Mesodermal cell (in vitro differentiated cells): ENCODE measurements around the gene CTIF.

Source experiments
- H3K27ac ChIP-seq: 2 replicates; pipeline ENCODE4 v1.7.0; 2013; ENCODE audit warnings: mild to moderate bottlenecking, low read depth, low read length, moderate library complexity; ENCODE audit not compliant: severe bottlenecking
- H3K36me3 ChIP-seq: 2 replicates; pipeline ENCODE4 v1.7.1; 2013; ENCODE audit warnings: mild to moderate bottlenecking, low read length, moderate library complexity; ENCODE audit not compliant: control insufficient read depth, insufficient read depth
- H3K4me1 ChIP-seq: one replicate; pipeline ENCODE4 v1.7.1; 2013; ENCODE audit warnings: mild to moderate bottlenecking, low read length; ENCODE audit not compliant: insufficient read depth, control insufficient read depth, poor library complexity, severe bottlenecking
- H3K4me3 ChIP-seq: 2 replicates; pipeline ENCODE4 v1.7.0; 2013; ENCODE audit warnings: low read length, control low read depth, mild to moderate bottlenecking; ENCODE audit not compliant: insufficient read depth, poor library complexity, severe bottlenecking; ENCODE audit errors: extremely low read depth
- H3K9me3 ChIP-seq: 2 replicates; pipeline ENCODE4 v1.7.1; 2013; ENCODE audit warnings: mild to moderate bottlenecking, low read length, moderate library complexity; ENCODE audit not compliant: control insufficient read depth
- WGBS, 2 experiments: methylation state at CpG; one replicate each; pipeline ENCODE4 v1.1.5; 2013; ENCODE audit warnings: missing lambda C conversion rate in 2 of 2; ENCODE audit not compliant: insufficient coverage in 2 of 2; 5-methylcytosine and 5-hydroxymethylcytosine counted together

Gene CTIF

DNA sequence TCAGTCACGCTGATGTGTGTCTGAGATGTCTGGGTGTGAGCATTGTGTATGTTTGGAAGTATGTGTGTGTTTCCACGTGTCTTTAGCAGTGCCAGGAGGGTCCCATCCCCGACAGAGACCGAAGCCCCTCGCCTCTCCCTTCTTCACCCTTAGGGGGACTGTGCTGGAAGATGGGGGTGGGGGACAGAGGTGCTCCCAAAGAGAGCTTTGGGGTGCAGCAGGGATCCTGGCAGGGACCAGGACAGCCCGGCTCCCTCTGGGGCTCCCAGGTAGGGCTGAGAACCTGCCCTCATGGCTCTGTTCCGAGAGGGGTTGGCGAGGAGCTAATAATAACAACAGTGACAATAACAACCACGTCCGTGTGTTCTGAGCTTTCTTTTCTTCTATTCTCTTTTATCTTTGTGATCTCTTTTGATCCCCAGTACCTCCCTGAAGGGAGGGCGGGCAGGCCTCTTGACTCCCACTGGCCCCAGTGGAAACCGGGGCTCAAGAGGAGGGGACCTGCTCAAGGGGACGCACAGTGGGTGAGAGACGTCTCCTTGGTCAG lies 354.3 kb downstream of the CTIF start:
- WGBS, 2 experiments = 75 to 85% methylated on average over 9 of the region's 14 CpGs
- H3K36me3 ChIP-seq = no peaks in the 10 kb centered on the region
- no peak overlapping the region for H3K27ac ChIP-seq
- H3K4me1 ChIP-seq = peaks cover 2% of the 10 kb centered on the region
- no peaks in the 10 kb centered on the region for H3K9me3 ChIP-seq
- H3K4me3 ChIP-seq = no peak overlapping the region

DNA sequence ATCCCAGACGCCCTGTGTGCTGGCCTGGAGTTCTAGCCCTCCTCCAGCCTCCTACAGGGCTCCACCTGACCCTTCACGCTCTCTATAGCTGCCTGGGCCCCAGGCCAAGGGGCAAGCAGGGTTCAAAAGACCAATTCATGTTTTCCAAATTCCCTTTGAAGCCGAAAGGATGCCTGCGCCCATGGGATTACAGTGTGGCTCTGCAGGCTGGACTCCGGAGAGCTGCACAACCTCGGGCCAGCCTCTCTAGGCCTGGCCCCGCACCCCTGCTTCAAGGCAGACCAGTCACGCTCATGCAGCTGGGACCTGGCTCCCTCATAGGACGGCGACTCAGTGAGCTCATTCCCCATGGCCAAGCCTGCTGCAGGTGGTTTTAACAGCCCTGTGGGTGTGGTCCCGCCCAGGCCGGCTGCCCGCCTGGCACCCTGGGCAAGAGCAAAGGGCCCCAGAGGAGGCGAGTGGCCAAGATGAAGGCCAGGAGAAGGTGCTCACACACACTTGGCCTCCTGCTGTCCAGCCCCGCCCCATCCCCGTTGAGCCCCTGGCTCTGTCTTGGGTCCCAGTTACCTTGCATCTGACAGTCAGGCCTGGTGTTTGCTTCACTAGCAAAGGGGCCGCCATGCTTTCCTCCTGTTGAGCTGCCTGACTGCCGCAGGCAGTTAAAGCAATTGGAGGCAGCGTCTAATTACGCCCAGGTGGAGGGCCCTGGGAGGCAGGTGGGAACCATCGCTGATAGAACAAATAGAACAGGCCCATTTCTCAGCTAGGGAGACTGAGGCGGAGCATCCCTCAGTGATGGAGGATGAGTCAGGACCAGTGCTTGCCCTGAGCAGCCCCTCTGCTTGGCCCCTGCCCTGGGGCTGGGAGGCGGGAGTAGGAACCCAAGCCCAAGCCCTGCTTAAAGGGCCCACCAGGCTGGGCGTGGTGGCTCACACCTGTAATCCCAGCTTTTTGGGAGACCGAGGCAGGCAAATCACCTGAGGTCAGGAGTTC lies 355.1 kb downstream of the CTIF start:
- no peaks in the 10 kb centered on the region for H3K36me3 ChIP-seq
- no peaks in the 10 kb centered on the region for H3K9me3 ChIP-seq
- H3K27ac ChIP-seq = no peak overlapping the region
- H3K4me3 ChIP-seq = no peak overlapping the region
- H3K4me1 ChIP-seq = peaks cover 2% of the 10 kb centered on the region
- 92 to 94% methylated on average over 21 to 25 of the region's 25 CpGs for WGBS, 2 experiments

DNA sequence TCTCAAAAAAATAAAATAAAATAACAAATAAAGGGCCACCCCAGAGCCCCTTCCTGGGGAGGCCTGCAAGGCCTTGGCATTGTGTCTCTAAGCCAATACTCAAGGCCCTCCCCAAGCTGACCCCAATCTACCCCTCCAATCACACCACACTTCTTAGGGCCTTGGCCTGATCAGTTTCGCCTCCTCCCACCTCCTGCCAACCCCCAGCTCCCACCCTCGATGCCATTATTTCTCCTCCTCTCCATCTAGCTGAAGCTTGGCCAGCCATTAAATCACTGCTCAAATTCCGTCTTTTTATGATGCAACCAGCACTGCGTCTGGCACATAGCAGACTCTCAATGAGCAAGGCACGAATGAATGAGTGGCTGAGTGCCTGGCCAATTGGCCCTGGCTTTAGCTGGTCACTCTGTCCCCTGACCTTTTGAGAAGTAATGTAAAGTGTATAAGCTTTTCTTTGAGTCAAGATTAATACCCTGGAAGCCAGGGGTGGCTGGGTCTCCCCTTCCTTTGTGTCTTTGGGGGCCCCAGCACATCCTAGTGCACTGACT lies 356.0 kb downstream of the CTIF start:
- WGBS, 2 experiments = 95 to 96% methylated on average over 4 to 5 of the region's 5 CpGs
- no peaks in the 10 kb centered on the region for H3K4me1 ChIP-seq
- H3K27ac ChIP-seq = no peak overlapping the region
- H3K9me3 ChIP-seq = no peaks in the 10 kb centered on the region
- no peaks in the 10 kb centered on the region for H3K36me3 ChIP-seq
- no peak overlapping the region for H3K4me3 ChIP-seq

DNA sequence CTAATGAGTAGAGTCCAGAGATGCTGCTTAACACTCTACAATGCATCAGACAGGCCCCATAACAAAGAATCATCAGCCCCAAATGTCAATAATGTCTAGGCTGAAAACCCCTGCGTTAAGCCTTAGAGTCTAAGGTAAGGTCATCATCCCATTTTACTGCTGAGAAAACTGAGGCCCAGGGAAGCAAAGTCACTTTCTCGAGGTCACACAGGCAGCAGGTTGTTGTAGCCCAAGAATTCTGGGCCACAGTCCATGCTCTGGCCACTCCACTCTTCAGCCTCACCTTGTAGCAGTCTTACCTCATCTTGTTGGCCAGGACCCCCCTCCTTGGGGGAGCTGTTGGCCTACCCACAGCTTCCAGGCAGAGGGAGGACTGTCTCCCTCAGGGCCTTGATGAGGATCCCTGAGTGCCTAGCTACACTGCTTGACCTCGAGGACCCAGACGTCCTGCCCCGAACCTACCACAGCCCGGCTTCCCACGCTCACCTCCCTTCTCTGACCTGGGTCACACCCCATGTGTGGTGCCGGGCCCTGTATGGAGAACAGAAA lies 357.6 kb downstream of the CTIF start:
- 96 to 98% methylated on average over 7 to 8 of the region's 8 CpGs for WGBS, 2 experiments
- Histone ChIP-seq H3K9me3 (no peaks in the 10 kb centered on the region), H3K4me1 (no peaks in the 10 kb centered on the region), H3K27ac (peak overlapping the region; percentile 10), H3K4me3 (no peak overlapping the region), H3K36me3 (no peaks in the 10 kb centered on the region)

DNA sequence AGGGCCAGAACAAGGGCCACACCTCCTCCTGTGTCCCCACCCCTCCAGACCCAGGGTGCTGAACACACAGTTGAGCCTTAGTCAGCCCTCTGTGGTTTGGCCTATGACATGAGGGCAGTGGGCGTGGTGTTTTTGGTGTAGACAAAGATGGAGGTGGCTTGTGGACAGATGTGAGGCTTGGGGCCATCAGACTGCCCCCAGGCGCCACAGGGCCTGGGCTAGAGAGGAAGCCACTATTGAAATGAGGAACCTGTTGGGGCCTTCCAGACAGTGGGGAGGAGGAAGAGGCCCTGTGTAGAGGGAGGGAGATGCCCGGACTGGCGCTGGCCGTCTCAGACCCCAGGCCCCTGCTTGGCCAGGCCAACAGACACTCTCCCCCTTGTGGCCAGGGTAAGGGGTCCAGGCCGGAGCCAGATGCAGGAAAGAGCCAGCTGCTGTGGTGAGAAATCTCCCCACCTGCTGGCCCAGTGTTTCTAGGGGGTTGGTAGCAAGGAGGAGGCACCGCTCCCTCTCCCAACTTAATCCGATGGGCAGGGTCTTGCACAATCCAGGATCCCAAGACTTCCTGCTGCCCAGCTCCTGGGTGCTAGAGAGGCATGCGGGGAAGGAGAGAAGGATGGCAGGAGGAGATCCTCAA lies 358.2 kb downstream of the CTIF start:
- H3K4me3 ChIP-seq = no peak overlapping the region
- WGBS, 2 experiments = 76 to 95% methylated on average over 2 to 4 of the region's 9 CpGs
- peaks cover 4% of the 10 kb centered on the region for H3K4me1 ChIP-seq
- no peaks in the 10 kb centered on the region for H3K9me3 ChIP-seq
- H3K36me3 ChIP-seq = no peaks in the 10 kb centered on the region
- H3K27ac ChIP-seq = peak overlapping the region; percentile 10

DNA sequence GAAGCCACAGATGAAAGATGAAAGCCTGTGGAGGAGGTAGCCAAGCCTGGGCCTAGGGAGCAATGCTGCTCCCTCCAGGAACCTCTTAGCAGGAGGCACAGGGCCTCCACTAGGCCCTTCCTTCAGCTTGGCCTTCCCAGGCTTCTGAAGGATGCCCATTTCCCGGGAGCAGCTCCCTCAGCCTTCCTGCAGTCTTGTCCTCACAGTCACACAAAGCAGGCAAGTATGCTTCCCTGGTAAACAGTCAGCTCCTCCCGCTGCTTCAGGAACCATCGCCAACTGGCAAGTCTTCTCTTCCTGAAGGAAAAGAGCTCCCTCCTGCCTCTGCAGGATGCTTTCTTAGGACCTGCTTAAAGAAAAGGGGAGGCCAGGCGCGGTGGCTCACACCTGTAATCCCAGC lies 358.7 kb downstream of the CTIF start:
- Histone ChIP-seq H3K4me3 (no peak overlapping the region), H3K4me1 (peaks cover 5% of the 10 kb centered on the region), H3K36me3 (no peaks in the 10 kb centered on the region), H3K9me3 (no peaks in the 10 kb centered on the region), H3K27ac (no peak overlapping the region)
- 86 to 94% methylated on average over 3 to 5 of the region's 5 CpGs for WGBS, 2 experiments

DNA sequence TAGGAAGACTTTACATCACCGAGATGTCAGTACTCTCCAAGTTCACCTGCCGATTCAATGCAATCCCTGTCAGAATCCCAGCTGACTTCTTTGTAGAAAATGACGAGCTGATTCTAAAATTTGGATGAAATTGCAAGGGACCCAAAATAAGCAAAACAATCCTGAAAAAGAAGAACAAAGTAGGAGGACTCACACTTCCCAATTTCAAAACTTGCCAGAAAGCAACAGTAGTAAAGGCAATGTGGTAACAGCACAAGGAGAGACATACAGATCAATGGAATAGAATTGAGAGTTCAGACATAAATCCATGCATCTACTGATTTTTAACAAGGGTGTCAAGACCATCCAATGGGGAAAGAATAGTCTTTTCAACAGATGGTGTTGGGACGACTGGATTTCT lies 359.7 kb downstream of the CTIF start:
- Histone ChIP-seq H3K9me3 (no peaks in the 10 kb centered on the region), H3K36me3 (no peaks in the 10 kb centered on the region), H3K4me3 (no peak overlapping the region), H3K27ac (no peak overlapping the region), H3K4me1 (peaks cover 6% of the 10 kb centered on the region)
- WGBS, 2 experiments = 89% methylated on average over 3 of the region's 4 CpGs; no CpG with 5 or more reads in 1 of the 2 experiments

DNA sequence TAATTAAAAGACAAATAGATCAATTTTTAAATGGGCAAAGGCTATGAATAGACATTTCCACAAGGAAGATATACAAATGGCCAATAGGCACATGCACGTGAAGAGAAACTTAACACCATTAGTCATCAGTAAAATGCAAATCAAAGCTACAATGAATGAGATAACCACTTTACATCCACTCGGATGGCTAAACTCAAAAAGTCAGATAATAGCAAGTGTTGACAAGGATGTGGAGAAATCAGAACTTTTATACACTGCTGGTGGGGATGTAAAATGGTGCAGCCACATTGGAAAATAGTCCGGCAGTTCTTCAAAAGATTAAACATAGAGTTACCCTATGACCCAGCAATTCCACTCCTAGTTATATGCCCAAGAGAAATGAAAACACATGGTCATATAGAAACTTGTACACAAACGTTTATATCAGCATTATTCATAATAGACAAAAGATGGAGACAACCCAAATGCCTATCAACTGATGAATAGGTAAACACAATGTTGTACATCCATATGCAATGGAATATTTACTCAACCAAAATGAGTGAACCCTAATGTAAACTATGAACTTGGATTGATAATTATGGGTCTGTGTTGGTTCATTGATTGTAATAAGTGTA lies 360.8 kb downstream of the CTIF start:
- H3K4me1 ChIP-seq = peaks cover 15% of the 10 kb centered on the region
- H3K9me3 ChIP-seq = peaks cover 6% of the 10 kb centered on the region
- H3K4me3 ChIP-seq = no peak overlapping the region
- no peak overlapping the region for H3K27ac ChIP-seq
- H3K36me3 ChIP-seq = no peaks in the 10 kb centered on the region
- WGBS, 2 experiments = no CpG with 5 or more reads among the region's 4 CpGs

DNA sequence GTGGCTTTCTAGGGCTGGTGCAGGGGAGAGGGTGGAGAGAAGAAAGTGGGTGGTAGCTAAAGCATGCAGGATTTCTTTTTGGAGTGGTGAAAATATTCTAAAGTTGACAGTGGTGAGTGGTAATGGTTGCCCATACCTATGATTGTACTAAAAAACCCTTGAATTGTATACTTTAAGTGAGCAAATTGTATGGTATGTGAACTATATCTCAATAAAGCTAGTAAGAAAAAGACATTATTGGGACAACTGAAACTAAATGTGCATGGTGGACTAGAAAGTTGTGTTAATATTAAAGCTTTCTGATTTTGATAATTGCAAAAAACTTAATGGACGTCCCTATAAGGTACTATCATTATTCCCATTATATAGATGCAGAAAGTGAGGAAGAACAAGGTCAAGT lies 361.6 kb downstream of the CTIF start:
- no peak overlapping the region for H3K27ac ChIP-seq
- no peak overlapping the region for H3K4me3 ChIP-seq
- no peaks in the 10 kb centered on the region for H3K36me3 ChIP-seq
- 100% methylated on average over 1 of the region's 1 CpG; no CpG with 5 or more reads in 1 of the 2 experiments for WGBS, 2 experiments
- H3K4me1 ChIP-seq = peaks cover 15% of the 10 kb centered on the region
- H3K9me3 ChIP-seq = peaks cover 14% of the 10 kb centered on the region
